K562 (cell line): ENCODE data around the gene ZNF565. TPM values are rescaled to one million over a fixed set of nuclear protein-coding genes. Genes with fewer than 3 reads are reported as not detected.

Experiments
- ASH1L ChIP-seq: fragments of 450-650 bp; IDR thresholded peaks from 2 replicates; pipeline ENCODE4 v1.6.1; 2018; ENCODE audit warnings: borderline replicate concordance, mild to moderate bottlenecking, low read depth; ENCODE audit not compliant: partially characterized antibody
- CCAR2 ChIP-seq: fragments of 200-400 bp; formaldehyde crosslinking; IDR thresholded peaks from 2 replicates; pipeline ENCODE4 v1.6.1; 2017; ENCODE audit warnings: mild to moderate bottlenecking, low read depth, low read length
- CREM ChIP-seq: IDR thresholded peaks from 2 replicates; pipeline ENCODE4 v1.6.1; 2014; ENCODE audit warnings: antibody characterized with exemption, low read depth
- FOXA3 ChIP-seq, 2 experiments: fragments of 450-650 bp in 1 of 2; sonication (generic) in 1 of 2; formaldehyde crosslinking; IDR thresholded peaks in 1 of 2; conservative IDR thresholded peaks in 1 of 2; 2 replicates each; pipeline versions ENCODE4 v1.4.0 to v1.8.0; 2020 to 2022; ENCODE audit warnings: mild to moderate bottlenecking in 2 of 2, missing genetic modification reagents in 1 of 2
- FOXJ2 ChIP-seq: fragments of 200-800 bp; sonication (Bioruptor generic); IDR thresholded peaks from 2 replicates; pipeline ENCODE4 v1.6.1; 2016; ENCODE audit warnings: missing genetic modification characterization, missing compliant biosample characterization
- FOXK1 ChIP-seq: sonication (generic); formaldehyde crosslinking; IDR thresholded peaks from 2 replicates; pipeline ENCODE4 v1.8.0; 2022; ENCODE audit warnings: missing genetic modification reagents, mild to moderate bottlenecking, borderline replicate concordance
- NUFIP1 ChIP-seq: fragments of 450-650 bp; IDR thresholded peaks from 2 replicates; pipeline ENCODE4 v1.6.1; 2018; ENCODE audit not compliant: partially characterized antibody
- ZFX ChIP-seq: sonication (generic); formaldehyde crosslinking; IDR thresholded peaks from 2 replicates; pipeline ENCODE4 v1.8.0; 2022; ENCODE audit warnings: mild to moderate bottlenecking, missing genetic modification reagents, moderate library complexity
- ZNF583 ChIP-seq: fragments of 250-450 bp; sonication (Bioruptor Pico); IDR thresholded peaks from 2 replicates; pipeline ENCODE4 v1.4.0; 2020
- polyA plus RNA-seq, 8 experiments: library from polyadenylated mRNA; depleted of rRNA in 4 of 8; stranded (reverse) in 5 of 8; unstranded in 3 of 8; fragments of >200 nt; fragmentation: Nextera tagmentation in 2 of 8; fragmentation: Illumina TruSeq in 1 of 8; extraction: Ambion mirVana in 2 of 8; extraction: Trizol in 1 of 8; gene quantifications; 2 replicates each; pipeline versions ENCODE4 v1.2.1 to v1.2.3, GENCODE V29; 2011 to 2014; ENCODE audit warnings: inconsistent platforms in 1 of 8, missing spikeins in 1 of 8
- total RNA-seq, 7 experiments: library from RNA; depleted of rRNA in 6 of 7; stranded (reverse); fragments of >200 nt in 6 of 7; fragmentation: Illumina TruSeq in 2 of 7; extraction: Trizol in 2 of 7; gene quantifications; 2 replicates each; pipeline versions ENCODE4 v1.2.1 to v1.2.3, GENCODE V29; 2011 to 2021; ENCODE audit warnings: low replicate concordance in 1 of 7
- TF ChIP-seq, protein P1 (sequence below): fragments of 250-450 bp; sonication (Bioruptor Pico); IDR thresholded peaks from 2 replicates; pipeline ENCODE4 v1.5.0; 2021; ENCODE audit warnings: mild to moderate bottlenecking, moderate library complexity

Gene ZNF565
- total and polyA plus RNA-seq, 9 of the 15 experiments (the other 6 are each of a cell fraction or from before 2014, with no cell fraction given), result 1.3 to 3.2 (median 2.6) TPM

DNA sequence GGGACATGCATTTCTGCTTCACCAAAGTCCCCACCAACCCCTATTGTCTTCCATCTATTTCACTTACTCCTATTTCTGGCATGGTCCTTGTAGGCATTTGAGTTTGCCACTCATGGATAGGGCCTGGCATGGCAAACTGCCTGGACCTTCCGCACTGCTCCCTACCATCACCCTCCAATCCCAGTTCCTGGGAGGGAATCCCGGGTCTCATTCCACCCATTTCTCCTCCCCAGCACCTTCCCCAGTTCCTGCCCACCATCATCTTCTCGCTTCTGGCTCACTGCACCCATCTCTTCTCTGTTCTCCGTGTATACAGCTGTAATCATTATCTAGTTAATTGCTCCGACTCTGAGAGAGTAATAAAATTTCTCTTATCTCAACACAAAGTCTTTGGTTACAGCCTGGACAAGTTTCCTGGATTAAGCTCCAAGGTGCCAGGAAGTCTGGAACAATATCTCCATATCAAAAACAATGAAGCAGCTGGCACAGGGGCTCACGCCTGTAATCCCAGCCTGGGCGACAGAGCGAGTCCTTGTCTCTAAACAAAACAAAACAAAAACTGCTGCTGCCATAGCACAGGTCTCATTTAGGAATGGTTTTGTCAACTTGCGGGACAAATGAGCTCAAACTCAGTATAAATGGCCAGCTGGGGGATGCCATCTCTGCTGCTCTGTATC lies 45.2 kb downstream of the ZNF565 start (continued):
- TF ChIP-seq, protein P1, sequence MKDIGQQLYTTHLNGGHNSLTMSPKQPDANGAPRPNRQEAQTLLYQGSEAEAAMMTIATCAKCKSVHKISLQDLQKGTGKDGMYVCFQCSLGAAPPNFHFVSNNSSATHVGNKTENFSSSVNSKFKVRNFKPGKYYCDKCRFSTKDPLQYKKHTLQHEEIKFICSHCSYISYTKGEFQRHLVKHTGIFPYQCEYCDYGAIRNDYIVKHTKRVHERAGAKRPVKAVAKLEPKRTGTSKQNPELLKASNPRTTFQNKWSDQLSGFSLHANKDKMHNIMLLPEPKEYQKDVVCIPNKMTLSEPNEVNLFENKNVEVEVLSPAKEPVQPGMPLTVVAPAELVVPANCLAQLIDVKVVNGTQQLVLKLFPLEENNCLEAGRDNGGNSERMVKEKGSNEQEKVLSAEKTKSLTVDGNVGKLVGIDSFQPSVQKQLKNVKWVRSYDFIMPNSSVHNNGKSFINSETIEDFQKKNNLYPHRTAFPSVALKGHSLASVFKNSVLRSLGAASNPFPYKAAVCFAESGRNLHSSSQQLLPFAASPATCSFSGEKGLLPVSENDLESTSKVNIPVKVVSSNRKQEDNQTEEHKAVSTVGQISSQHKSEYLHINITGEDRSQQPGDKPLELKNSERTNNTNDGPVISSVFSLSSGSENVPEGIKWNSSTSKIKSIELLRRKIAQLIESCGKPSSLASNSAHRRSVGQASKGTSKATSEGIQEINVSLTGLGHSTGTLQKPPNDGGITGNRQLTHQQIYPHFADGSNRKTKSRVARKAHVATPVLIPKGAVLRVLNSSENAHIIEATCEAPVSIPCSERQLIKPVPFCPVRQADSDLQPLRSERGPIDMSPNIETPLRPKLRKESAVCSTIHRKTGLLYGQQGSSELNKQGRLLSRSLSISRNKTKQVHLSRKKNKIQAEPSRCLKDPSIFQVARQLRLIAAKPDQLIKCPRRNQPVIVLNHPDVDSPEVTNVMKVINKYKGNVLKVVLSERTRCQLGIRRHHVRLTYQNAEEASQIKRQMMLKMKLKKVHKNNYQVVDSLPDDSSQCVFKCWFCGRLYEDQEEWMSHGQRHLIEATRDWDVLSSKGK (CRISPR knock-in tag), result no peak
- TF ChIP-seq ZNF583 (CRISPR knock-in tag) (no peak), NUFIP1 (no peak), CCAR2 (no peak), FOXJ2 (tag) (no peak), ASH1L (no peak), FOXK1 (CRISPR knock-in tag) (no peak), ZFX (CRISPR knock-in tag) (no peak), FOXA3 (CRISPR knock-in tag; conservative IDR thresholded peaks at IDR 0.05 in 1 of 2, IDR thresholded peaks at IDR 0.05 in 1 of 2) (no peak), CREM (no peak)
